Measurements from ENCODE around the gene PTPRE.

Gene PTPRE

GRCh38 chr10:127999297-128000129 is 92.6 kb downstream of the PTPRE start:
- no peak for DNase-seq (ENCODE audit: low spot score)

- DNase-seq (ENCODE audit: low spot score), result no peak
Measured at GRCh38 chr10:128000471-128001362, 93.8 kb downstream of the PTPRE start.

- DNase-seq (ENCODE audit: low spot score), result no peak
Measured at GRCh38 chr10:128001363-128001745, 94.5 kb downstream of the PTPRE start.

GRCh38 chr10:128001849-128002248 is 94.9 kb downstream of the PTPRE start:
- no peak for DNase-seq (ENCODE audit: low spot score)

- DNase-seq (ENCODE audit: low spot score), result no peak
Measured at GRCh38 chr10:128003521-128003920, 96.6 kb downstream of the PTPRE start.

- DNase-seq (ENCODE audit: low spot score), result no peak
Measured at GRCh38 chr10:128005858-128006257, 99.0 kb downstream of the PTPRE start.

GRCh38 chr10:128007056-128007455 is 100.2 kb downstream of the PTPRE start:
- DNase-seq (ENCODE audit: low spot score), result no peak

- no peak for DNase-seq (ENCODE audit: low spot score)
Measured at GRCh38 chr10:128007971-128008370, 101.1 kb downstream of the PTPRE start.

- no peak for DNase-seq (ENCODE audit: low spot score)
Measured at GRCh38 chr10:128008521-128009250, 101.8 kb downstream of the PTPRE start.

GRCh38 chr10:128009372-128010126 is 102.6 kb downstream of the PTPRE start:
- no peak for DNase-seq (ENCODE audit: low spot score)

- DNase-seq (ENCODE audit: low spot score), result peak; percentile 61
Measured at GRCh38 chr10:128011059-128011979, 104.4 kb downstream of the PTPRE start.

GRCh38 chr10:128013626-128014025 is 106.7 kb downstream of the PTPRE start:
- DNase-seq (ENCODE audit: low spot score), result no peak

- DNase-seq (ENCODE audit: low spot score), result no peak
Measured at GRCh38 chr10:128014236-128014635, 107.3 kb downstream of the PTPRE start.

- DNase-seq (ENCODE audit: low spot score), result no peak
Measured at GRCh38 chr10:128016423-128017060, 109.6 kb downstream of the PTPRE start.

GRCh38 chr10:128017822-128018221 is 110.9 kb downstream of the PTPRE start:
- no peak for DNase-seq (ENCODE audit: low spot score)

GRCh38 chr10:128018236-128018635 is 111.3 kb downstream of the PTPRE start:
- DNase-seq (ENCODE audit: low spot score), result no peak

GRCh38 chr10:128018691-128019090 is 111.8 kb downstream of the PTPRE start:
- no peak for DNase-seq (ENCODE audit: low spot score)

GRCh38 chr10:128022261-128023196 is 115.6 kb downstream of the PTPRE start:
- no peak for DNase-seq (ENCODE audit: low spot score)
